ENCODE data around the gene EEF2K. TPM values are rescaled to one million over a fixed set of nuclear protein-coding genes. Genes with fewer than 3 reads are reported as not detected.

EEF2K gene
- total RNA-seq, 4 donors from 2014 or later: 18.7 to 39.9 (median 21.2) TPM

GRCh38 chr16:22333457-22333994 is 127.4 kb downstream of the EEF2K start:
- intact Hi-C loops (cut with DNase I; ENCODE audit: low total_unique reads) (no loop called here), in situ Hi-C loops (cut with MboI; ENCODE audit: low sequenced_read_pairs in 4 of 4) (loop anchor here in 1 of 4 donors (25.0 kb wide), 1 partner anchor 1146 kb away; no protein-coding TSS in a partner anchor)
- no peaks in the 10 kb centered on the region for H3K4me1 ChIP-seq
- TF ChIP-seq POLR2A (IDR thresholded peaks at IDR 0.05): no peak
- no peak for TF ChIP-seq CTCF (IDR thresholded peaks at IDR 0.05 in 4 of 5, conservative IDR thresholded peaks at IDR 0.05 in 1 of 5)
- H3K9me3 ChIP-seq: peaks cover 0 to 5% (median 0%) of the 10 kb centered on the region in 3 donors
- no peak overlapping the region for H3K4me3 ChIP-seq
- H3K27ac ChIP-seq: no peak overlapping the region
- no peak for DNase-seq
- H3K36me3 ChIP-seq: peaks cover 0 to 81% of the 10 kb centered on the region in 2 donors
- peak; percentile 36 to 60 for ATAC-seq
- H3K27me3 ChIP-seq: no peaks in the 10 kb centered on the region

- TF ChIP-seq CTCF (IDR thresholded peaks at IDR 0.05 in 4 of 5, conservative IDR thresholded peaks at IDR 0.05 in 1 of 5) (no peak), POLR2A (IDR thresholded peaks at IDR 0.05) (no peak)
- Histone ChIP-seq H3K4me1 (no peaks in the 10 kb centered on the region), H3K27me3 (no peaks in the 10 kb centered on the region), H3K36me3 (peaks cover 0 to 63% of the 10 kb centered on the region in 2 donors), H3K9me3 (peaks cover 0 to 5% (median 0%) of the 10 kb centered on the region in 3 donors), H3K4me3 (no peak overlapping the region), H3K27ac (no peak overlapping the region)
- in situ Hi-C loops (cut with MboI; ENCODE audit: low sequenced_read_pairs in 4 of 4) (loop anchor here in 1 of 4 donors (25.0 kb wide), 1 partner anchor 1148 kb away; no protein-coding TSS in a partner anchor), intact Hi-C loops (cut with DNase I; ENCODE audit: low total_unique reads) (no loop called here)
- no peak for ATAC-seq
- no peak for DNase-seq
Measured at GRCh38 chr16:22335668-22336246, 129.7 kb downstream of the EEF2K start.

- no peak for ATAC-seq
- Histone ChIP-seq H3K27me3 (no peaks in the 10 kb centered on the region), H3K9me3 (peaks cover 0 to 5% (median 0%) of the 10 kb centered on the region in 3 donors), H3K4me1 (no peaks in the 10 kb centered on the region), H3K4me3 (no peak overlapping the region), H3K27ac (no peak overlapping the region), H3K36me3 (peaks cover 0 to 58% of the 10 kb centered on the region in 2 donors)
- no peak for DNase-seq
- in situ Hi-C loops (cut with MboI; ENCODE audit: low sequenced_read_pairs in 4 of 4): loop anchor here in 1 of 4 donors (25.0 kb wide), 1 partner anchor 1149 kb away; no protein-coding TSS in a partner anchor
- intact Hi-C loops (cut with DNase I; ENCODE audit: low total_unique reads): no loop called here
- no peak for TF ChIP-seq CTCF (IDR thresholded peaks at IDR 0.05 in 4 of 5, conservative IDR thresholded peaks at IDR 0.05 in 1 of 5)
- TF ChIP-seq POLR2A (IDR thresholded peaks at IDR 0.05): no peak
Measured at GRCh38 chr16:22336581-22336980, 130.5 kb downstream of the EEF2K start.

- no peak overlapping the region for H3K4me3 ChIP-seq
- intact Hi-C loops (cut with DNase I; ENCODE audit: low total_unique reads) (no loop called here), in situ Hi-C loops (cut with MboI; ENCODE audit: low sequenced_read_pairs in 4 of 4) (loop anchor here in 1 of 4 donors (25.0 kb wide), 1 partner anchor 1150 kb away; no protein-coding TSS in a partner anchor)
- no peak overlapping the region for H3K27ac ChIP-seq
- H3K36me3 ChIP-seq: peaks cover 0 to 54% of the 10 kb centered on the region in 2 donors
- no peaks in the 10 kb centered on the region for H3K4me1 ChIP-seq
- DNase-seq (no peak), ATAC-seq (no peak)
- TF ChIP-seq CTCF (IDR thresholded peaks at IDR 0.05 in 4 of 5, conservative IDR thresholded peaks at IDR 0.05 in 1 of 5): no peak
- no peak for TF ChIP-seq POLR2A (IDR thresholded peaks at IDR 0.05)
- H3K9me3 ChIP-seq: peaks cover 0 to 5% (median 0%) of the 10 kb centered on the region in 3 donors
- no peaks in the 10 kb centered on the region for H3K27me3 ChIP-seq
Measured at GRCh38 chr16:22337045-22337444, 131.0 kb downstream of the EEF2K start.

Measured in gastrocnemius medialis (tissue), 4 donors.